Measurements from ENCODE around the gene ETS1.
"Not testable (repeated sequence)": the region's sequence is repeated elsewhere in the genome, so short reads cannot be mapped to it uniquely, and the experiment has no call there.

The ETS1 gene

GRCh38 chr11:128458321-128458720 is 129.0 kb downstream of the ETS1 start:
- no peak for FAIRE-seq

GRCh38 chr11:128457874-128458273 is 129.5 kb downstream of the ETS1 start:
- no peak for FAIRE-seq

GRCh38 chr11:128456566-128457268 is 130.6 kb downstream of the ETS1 start:
- no peak for FAIRE-seq

- no peak for FAIRE-seq
These were observed 131.6 kb downstream of the ETS1 start for GRCh38 chr11:128455766-128456165.

- no peak for FAIRE-seq
These were observed 133.7 kb downstream of the ETS1 start for GRCh38 chr11:128453444-128454336.

GRCh38 chr11:128451652-128452470 is 135.5 kb downstream of the ETS1 start:
- no peak for FAIRE-seq

- FAIRE-seq = no peak
These were observed 136.3 kb downstream of the ETS1 start for GRCh38 chr11:128450882-128451651.

GRCh38 chr11:128450425-128450824 is 136.9 kb downstream of the ETS1 start:
- FAIRE-seq = not testable (repeated sequence)

- FAIRE-seq = no peak
These were observed 138.2 kb downstream of the ETS1 start for GRCh38 chr11:128448981-128449713.

- no peak for FAIRE-seq
These were observed 139.0 kb downstream of the ETS1 start for GRCh38 chr11:128448200-128448886.

- no peak for FAIRE-seq
These were observed 140.1 kb downstream of the ETS1 start for GRCh38 chr11:128447233-128447632.

- FAIRE-seq = not testable (repeated sequence)
These were observed 141.4 kb downstream of the ETS1 start for GRCh38 chr11:128445921-128446320.

- no peak for FAIRE-seq
These were observed 150.2 kb downstream of the ETS1 start for GRCh38 chr11:128437136-128437535.

- no peak for FAIRE-seq
These were observed 152.5 kb downstream of the ETS1 start for GRCh38 chr11:128434818-128435217.

- FAIRE-seq = no peak
These were observed 152.9 kb downstream of the ETS1 start for GRCh38 chr11:128434411-128434810.

- no peak for FAIRE-seq
These were observed 154.4 kb downstream of the ETS1 start for GRCh38 chr11:128432926-128433325.

- FAIRE-seq = no peak
These were observed 155.4 kb downstream of the ETS1 start for GRCh38 chr11:128431931-128432330.

GRCh38 chr11:128428935-128429334 is 158.4 kb downstream of the ETS1 start:
- no peak for FAIRE-seq

GRCh38 chr11:128424851-128425285 is 162.5 kb downstream of the ETS1 start:
- FAIRE-seq = no peak

- FAIRE-seq = no peak
These were observed 163.1 kb downstream of the ETS1 start for GRCh38 chr11:128424271-128424711.

All from endometrium (tissue), 2 donors.